ENCODE measurements around the gene RPS15A. TPM values are rescaled to one million over a fixed set of nuclear protein-coding genes. Genes with fewer than 3 reads are reported as not detected.

Gene RPS15A
- total and polyA plus RNA-seq, 4 donors = 349 to 1,185 (median 895) TPM

DNA sequence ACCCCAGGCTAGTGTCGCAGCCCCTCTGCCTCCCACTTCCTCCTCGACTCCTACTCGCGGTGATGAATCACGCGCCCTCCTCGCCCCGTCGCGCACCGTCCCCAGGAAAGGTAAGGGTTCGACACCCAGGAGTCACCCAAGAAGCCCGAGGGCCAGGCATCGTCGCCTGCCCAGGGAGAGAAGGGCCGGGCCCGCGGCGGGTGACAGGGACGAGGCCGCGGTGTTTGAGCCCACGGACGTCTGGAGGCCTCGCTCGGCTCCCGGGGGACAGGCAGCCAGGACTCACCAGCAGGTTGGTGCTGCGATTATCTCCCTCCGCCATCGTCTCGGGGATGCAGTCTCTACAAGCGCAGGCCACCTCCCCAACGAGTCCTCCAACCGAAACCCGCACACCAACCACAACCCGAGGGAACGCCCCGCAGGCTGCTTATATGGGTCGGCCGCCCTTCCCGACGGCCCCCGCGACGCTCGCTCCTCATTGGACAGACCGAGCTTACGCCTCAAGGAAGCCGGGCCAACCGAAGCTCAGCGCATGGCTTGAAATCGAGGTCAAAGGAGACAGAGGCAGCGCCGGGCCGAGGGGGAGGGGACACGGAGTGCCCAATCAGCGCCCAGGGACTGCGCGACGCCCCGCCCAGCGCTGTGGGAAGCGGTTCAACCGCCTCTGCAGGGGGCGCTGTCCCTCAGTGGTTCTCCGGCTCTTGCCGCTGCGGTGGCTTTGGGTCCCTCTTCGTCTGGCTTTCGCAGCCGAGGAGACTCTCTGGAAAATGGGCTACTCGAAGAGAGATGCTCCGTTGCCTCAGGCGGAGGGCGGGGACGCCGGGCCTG, 11.2 kb upstream of the RPS15A start, which contains the start of gene ARL6IP1 (continued):
- peak; percentile 96 for TF ChIP-seq CTCF (IDR thresholded peaks at IDR 0.05; ENCODE audit: low read depth, low read length, missing input control)
- TF ChIP-seq FOXA2 (IDR thresholded peaks at IDR 0.05) = peak; percentile 47

DNA sequence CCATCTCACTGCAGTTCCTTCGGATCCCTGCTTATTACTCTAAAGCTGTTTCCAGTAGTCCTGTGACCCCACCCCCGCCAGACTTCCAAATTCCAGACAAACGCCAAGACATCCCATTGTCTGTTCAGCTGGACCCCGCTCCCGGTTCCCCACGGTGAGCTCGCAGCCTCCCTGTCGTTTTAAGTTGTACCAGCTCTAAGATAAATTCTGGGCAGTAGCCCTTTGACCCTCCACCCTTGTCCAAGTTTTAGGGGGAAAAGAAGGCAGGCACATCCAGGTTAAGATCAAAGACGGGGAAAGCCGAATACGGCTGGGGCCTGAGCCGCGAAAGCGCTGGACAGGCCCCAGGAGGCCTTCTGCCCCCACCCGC, 10.6 kb upstream of the RPS15A start:
- H3K27ac ChIP-seq (ENCODE audit: low read depth in 1 of 2, low read length in 2 of 2) = peak overlapping the region; percentile 85 to 92
- no peak for DNase-seq (ENCODE audit: low spot score)
- under 1% methylated on average over 15 of the region's 15 CpGs for WGBS

DNA sequence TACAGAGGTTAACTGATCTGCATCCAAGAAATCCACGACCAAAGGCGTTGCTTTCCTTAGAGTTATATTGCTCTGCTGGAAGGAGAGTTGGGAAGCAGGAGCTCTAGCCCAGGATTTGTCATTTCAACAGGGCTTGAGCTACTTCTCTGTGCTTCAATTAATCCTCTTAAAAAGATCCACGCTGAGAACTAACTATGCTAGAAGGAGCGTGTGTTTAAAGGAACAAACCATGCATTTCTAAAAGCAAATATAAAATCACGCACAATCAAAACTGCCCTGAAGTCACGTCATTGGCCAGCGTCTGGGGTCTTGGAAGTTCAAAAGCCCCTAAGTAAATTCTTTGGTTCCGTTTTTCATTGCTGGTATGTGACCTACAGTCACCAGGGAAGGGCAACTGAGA, 10.2 kb upstream of the RPS15A start:
- H3K4me1 ChIP-seq (ENCODE audit: control insufficient read depth in 4 of 4, insufficient read depth in 4 of 4, low read length in 3 of 4) = peaks cover 8 to 36% (median 27%) of the 10 kb centered on the region in 4 donors
- peak overlapping the region; percentile 85 to 92 for H3K27ac ChIP-seq (ENCODE audit: low read depth in 1 of 2, low read length in 2 of 2)
- 2% methylated on average over 8 of the region's 8 CpGs for WGBS
- peaks cover 0 to 13% (median 7%) of the 10 kb centered on the region in 4 donors for H3K36me3 ChIP-seq (ENCODE audit: control insufficient read depth in 4 of 4, insufficient read depth in 3 of 4, low read depth in 1 of 4, low read length in 3 of 4)
- DNase-seq (ENCODE audit: low spot score) = no peak
- no peaks in the 10 kb centered on the region for H3K27me3 ChIP-seq (ENCODE audit: control insufficient read depth in 4 of 4, insufficient read depth in 4 of 4, low read length in 3 of 4)
- peak overlapping the region; percentile 46 to 92 (median 57) for H3K4me3 ChIP-seq (ENCODE audit: low read depth in 1 of 3, low read length in 3 of 3)
- no peaks in the 10 kb centered on the region for H3K9me3 ChIP-seq (ENCODE audit: control insufficient read depth in 4 of 4, low read length in 3 of 4)
- H3K9ac ChIP-seq (ENCODE audit: low read depth in 1 of 2, low read length in 2 of 2) = peak overlapping the region; percentile 83 to 89
- TF ChIP-seq FOXA1 (IDR thresholded peaks at IDR 0.05) (no peak), HNF4G (IDR thresholded peaks at IDR 0.05) (no peak), GABPA (IDR thresholded peaks at IDR 0.05 in 1 of 2, conservative IDR thresholded peaks at IDR 0.05 in 1 of 2) (no peak), CTCF (IDR thresholded peaks at IDR 0.05; ENCODE audit: low read depth, low read length, missing input control) (no peak), JUND (IDR thresholded peaks at IDR 0.05) (no peak), FOXA2 (IDR thresholded peaks at IDR 0.05) (no peak), RXRA (IDR thresholded peaks at IDR 0.05) (no peak), RAD21 (IDR thresholded peaks at IDR 0.05) (no peak), YY1 (IDR thresholded peaks at IDR 0.05) (no peak), HNF4A (conservative IDR thresholded peaks at IDR 0.05) (no peak), MAX (IDR thresholded peaks at IDR 0.05) (no peak), NR2F2 (IDR thresholded peaks at IDR 0.05) (no peak), TAF1 (conservative IDR thresholded peaks at IDR 0.05) (no peak)
- TF ChIP-seq, protein P1, sequence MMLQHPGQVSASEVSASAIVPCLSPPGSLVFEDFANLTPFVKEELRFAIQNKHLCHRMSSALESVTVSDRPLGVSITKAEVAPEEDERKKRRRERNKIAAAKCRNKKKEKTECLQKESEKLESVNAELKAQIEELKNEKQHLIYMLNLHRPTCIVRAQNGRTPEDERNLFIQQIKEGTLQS (IDR thresholded peaks at IDR 0.05) = no peak

More for the DNA sequence above, 10.6 kb upstream of the RPS15A start:
- Histone ChIP-seq H3K27me3 (ENCODE audit: control insufficient read depth in 4 of 4, insufficient read depth in 4 of 4, low read length in 3 of 4) (no peaks in the 10 kb centered on the region), H3K9ac (ENCODE audit: low read depth in 1 of 2, low read length in 2 of 2) (peak overlapping the region; percentile 83 to 89), H3K4me1 (ENCODE audit: control insufficient read depth in 4 of 4, insufficient read depth in 4 of 4, low read length in 3 of 4) (peaks cover 9 to 36% (median 27%) of the 10 kb centered on the region in 4 donors), H3K4me3 (ENCODE audit: low read depth in 1 of 3, low read length in 3 of 3) (peak overlapping the region; percentile 57 to 92 (median 76)), H3K9me3 (ENCODE audit: control insufficient read depth in 4 of 4, low read length in 3 of 4) (no peaks in the 10 kb centered on the region), H3K36me3 (ENCODE audit: control insufficient read depth in 4 of 4, insufficient read depth in 3 of 4, low read depth in 1 of 4, low read length in 3 of 4) (peaks cover 0 to 9% (median 4%) of the 10 kb centered on the region in 4 donors)
- TF ChIP-seq GABPA (IDR thresholded peaks at IDR 0.05 in 1 of 2, conservative IDR thresholded peaks at IDR 0.05 in 1 of 2) = no peak
- TF ChIP-seq MAX (IDR thresholded peaks at IDR 0.05) = no peak
- TF ChIP-seq RXRA (IDR thresholded peaks at IDR 0.05) = no peak
- no peak for TF ChIP-seq HNF4G (IDR thresholded peaks at IDR 0.05)
- no peak for TF ChIP-seq SP1 (IDR thresholded peaks at IDR 0.05)
- TF ChIP-seq FOXA2 (IDR thresholded peaks at IDR 0.05) = no peak
- TF ChIP-seq RAD21 (IDR thresholded peaks at IDR 0.05) = no peak
- no peak for TF ChIP-seq JUND (IDR thresholded peaks at IDR 0.05)
- TF ChIP-seq TAF1 (conservative IDR thresholded peaks at IDR 0.05) = no peak
- TF ChIP-seq CTCF (IDR thresholded peaks at IDR 0.05; ENCODE audit: low read depth, low read length, missing input control) = no peak

All from liver (tissue), 9 donors.